Measurements from ENCODE around the gene ECE1.

The ECE1 gene

GRCh38 chr1:21261551-21262292 is 28.5 kb downstream of the ECE1 start:
- Histone ChIP-seq H3K9ac (ENCODE audit: low read depth, low read length) (peak overlapping the region; percentile 81), H3K4me1 (ENCODE audit: control insufficient read depth, insufficient read depth, low read length) (peaks cover 24% of the 10 kb centered on the region), H3K9me3 (replicated peaks; ENCODE audit: low read length) (no peaks in the 10 kb centered on the region), H3K4me3 (ENCODE audit: low read length) (peak overlapping the region; percentile 54), H3K36me3 (ENCODE audit: insufficient read depth, low read length) (peaks cover 29% of the 10 kb centered on the region), H3K27me3 (ENCODE audit: control insufficient read depth, insufficient read depth, low read length) (no peaks in the 10 kb centered on the region), H3K4me2 (ENCODE audit: low read length) (peak overlapping the region; percentile 75)

GRCh38 chr1:21260405-21261125 is 29.7 kb downstream of the ECE1 start:
- H3K4me3 ChIP-seq (ENCODE audit: low read length), result no peak overlapping the region
- H3K4me1 ChIP-seq (ENCODE audit: control insufficient read depth, insufficient read depth, low read length), result peaks cover 24% of the 10 kb centered on the region
- H3K9me3 ChIP-seq (replicated peaks; ENCODE audit: low read length), result no peaks in the 10 kb centered on the region

GRCh38 chr1:21259316-21260076 is 30.8 kb downstream of the ECE1 start:
- no peaks in the 10 kb centered on the region for H3K9me3 ChIP-seq (replicated peaks; ENCODE audit: low read length)
- H3K9ac ChIP-seq (ENCODE audit: low read depth, low read length), result no peak overlapping the region
- H3K4me2 ChIP-seq (ENCODE audit: low read length), result no peak overlapping the region
- no peaks in the 10 kb centered on the region for H3K27me3 ChIP-seq (ENCODE audit: control insufficient read depth, insufficient read depth, low read length)
- peaks cover 24% of the 10 kb centered on the region for H3K4me1 ChIP-seq (ENCODE audit: control insufficient read depth, insufficient read depth, low read length)
- H3K36me3 ChIP-seq (ENCODE audit: insufficient read depth, low read length), result peaks cover 38% of the 10 kb centered on the region
- H3K4me3 ChIP-seq (ENCODE audit: low read length), result no peak overlapping the region

More at GRCh38 chr1:21260405-21261125, 29.7 kb downstream of the ECE1 start:
- Histone ChIP-seq H3K36me3 (ENCODE audit: insufficient read depth, low read length) (peaks cover 29% of the 10 kb centered on the region), H3K9ac (ENCODE audit: low read depth, low read length) (no peak overlapping the region), H3K27me3 (ENCODE audit: control insufficient read depth, insufficient read depth, low read length) (no peaks in the 10 kb centered on the region), H3K4me2 (ENCODE audit: low read length) (no peak overlapping the region)

GRCh38 chr1:21258331-21259134 is 31.7 kb downstream of the ECE1 start:
- H3K9me3 ChIP-seq (replicated peaks; ENCODE audit: low read length), result no peaks in the 10 kb centered on the region
- H3K9ac ChIP-seq (ENCODE audit: low read depth, low read length), result no peak overlapping the region
- H3K4me3 ChIP-seq (ENCODE audit: low read length), result no peak overlapping the region
- peaks cover 24% of the 10 kb centered on the region for H3K4me1 ChIP-seq (ENCODE audit: control insufficient read depth, insufficient read depth, low read length)
- H3K27me3 ChIP-seq (ENCODE audit: control insufficient read depth, insufficient read depth, low read length), result no peaks in the 10 kb centered on the region
- no peak overlapping the region for H3K4me2 ChIP-seq (ENCODE audit: low read length)
- peaks cover 38% of the 10 kb centered on the region for H3K36me3 ChIP-seq (ENCODE audit: insufficient read depth, low read length)

GRCh38 chr1:21257431-21258135 is 32.7 kb downstream of the ECE1 start:
- Histone ChIP-seq H3K9me3 (replicated peaks; ENCODE audit: low read length) (no peaks in the 10 kb centered on the region), H3K27me3 (ENCODE audit: control insufficient read depth, insufficient read depth, low read length) (no peaks in the 10 kb centered on the region), H3K9ac (ENCODE audit: low read depth, low read length) (no peak overlapping the region), H3K4me1 (ENCODE audit: control insufficient read depth, insufficient read depth, low read length) (peaks cover 19% of the 10 kb centered on the region), H3K36me3 (ENCODE audit: insufficient read depth, low read length) (peaks cover 38% of the 10 kb centered on the region), H3K4me3 (ENCODE audit: low read length) (no peak overlapping the region), H3K4me2 (ENCODE audit: low read length) (no peak overlapping the region)

- Histone ChIP-seq H3K36me3 (ENCODE audit: insufficient read depth, low read length) (peaks cover 38% of the 10 kb centered on the region), H3K27me3 (ENCODE audit: control insufficient read depth, insufficient read depth, low read length) (no peaks in the 10 kb centered on the region), H3K4me1 (ENCODE audit: control insufficient read depth, insufficient read depth, low read length) (peaks cover 19% of the 10 kb centered on the region), H3K9ac (ENCODE audit: low read depth, low read length) (no peak overlapping the region), H3K4me2 (ENCODE audit: low read length) (no peak overlapping the region), H3K9me3 (replicated peaks; ENCODE audit: low read length) (no peaks in the 10 kb centered on the region), H3K4me3 (ENCODE audit: low read length) (no peak overlapping the region)
Observed at GRCh38 chr1:21256776-21257175, 33.5 kb downstream of the ECE1 start.

GRCh38 chr1:21255943-21256320 is 34.3 kb downstream of the ECE1 start:
- no peak overlapping the region for H3K4me3 ChIP-seq (ENCODE audit: low read length)
- H3K4me1 ChIP-seq (ENCODE audit: control insufficient read depth, insufficient read depth, low read length), result peaks cover 13% of the 10 kb centered on the region
- no peaks in the 10 kb centered on the region for H3K27me3 ChIP-seq (ENCODE audit: control insufficient read depth, insufficient read depth, low read length)
- peaks cover 38% of the 10 kb centered on the region for H3K36me3 ChIP-seq (ENCODE audit: insufficient read depth, low read length)
- no peak overlapping the region for H3K9ac ChIP-seq (ENCODE audit: low read depth, low read length)
- H3K9me3 ChIP-seq (replicated peaks; ENCODE audit: low read length), result no peaks in the 10 kb centered on the region
- no peak overlapping the region for H3K4me2 ChIP-seq (ENCODE audit: low read length)

- H3K27me3 ChIP-seq (ENCODE audit: control insufficient read depth, insufficient read depth, low read length), result no peaks in the 10 kb centered on the region
- H3K4me2 ChIP-seq (ENCODE audit: low read length), result no peak overlapping the region
- peaks cover 12% of the 10 kb centered on the region for H3K4me1 ChIP-seq (ENCODE audit: control insufficient read depth, insufficient read depth, low read length)
- H3K4me3 ChIP-seq (ENCODE audit: low read length), result no peak overlapping the region
- peaks cover 38% of the 10 kb centered on the region for H3K36me3 ChIP-seq (ENCODE audit: insufficient read depth, low read length)
- no peak overlapping the region for H3K9ac ChIP-seq (ENCODE audit: low read depth, low read length)
- no peaks in the 10 kb centered on the region for H3K9me3 ChIP-seq (replicated peaks; ENCODE audit: low read length)
Observed at GRCh38 chr1:21255284-21255942, 34.9 kb downstream of the ECE1 start.

- peaks cover 12% of the 10 kb centered on the region for H3K4me1 ChIP-seq (ENCODE audit: control insufficient read depth, insufficient read depth, low read length)
- no peak overlapping the region for H3K9ac ChIP-seq (ENCODE audit: low read depth, low read length)
- H3K27me3 ChIP-seq (ENCODE audit: control insufficient read depth, insufficient read depth, low read length), result no peaks in the 10 kb centered on the region
- peaks cover 35% of the 10 kb centered on the region for H3K36me3 ChIP-seq (ENCODE audit: insufficient read depth, low read length)
- no peaks in the 10 kb centered on the region for H3K9me3 ChIP-seq (replicated peaks; ENCODE audit: low read length)
- no peak overlapping the region for H3K4me3 ChIP-seq (ENCODE audit: low read length)
- H3K4me2 ChIP-seq (ENCODE audit: low read length), result no peak overlapping the region
Observed at GRCh38 chr1:21254335-21254951, 35.8 kb downstream of the ECE1 start.
